GM23338 (cell line): Measurements from ENCODE around the gene ATXN7L1. TPM values are rescaled to one million over a fixed set of nuclear protein-coding genes. Genes with fewer than 3 reads are reported as not detected.

ENCODE experiments used
- ATAC-seq: fragments of 200-7000 bp; cut with Tn5 transposase; 3 replicates; pipeline ENCODE4 v1.9.1; 2020
- DNase-seq: peaks from one replicate; pipeline ENCODE4 v3.0.0-alpha.2; 2015; ENCODE audit warnings: low spot score
- H2AFZ ChIP-seq: fragments of 200-600 bp; sonication (generic); 2 replicates; pipeline ENCODE4 v1.8.0; 2016; ENCODE audit warnings: antibody characterized with exemption, mild to moderate bottlenecking, moderate library complexity
- H3F3A ChIP-seq: fragments of 200-600 bp; sonication (generic); replicated peaks from 2 replicates; pipeline ENCODE4 v1.8.0; 2017; ENCODE audit warnings: antibody characterized with exemption, mixed run types, low read depth
- H3K27ac ChIP-seq: fragments of 200-600 bp; sonication (generic); 2 replicates; pipeline ENCODE4 v1.6.1; 2016; ENCODE audit warnings: low read depth
- H3K27me3 ChIP-seq: fragments of 200-600 bp; sonication (generic); 2 replicates; pipeline ENCODE4 v1.8.0; 2016; ENCODE audit warnings: mild to moderate bottlenecking, mixed run types, moderate library complexity; ENCODE audit not compliant: insufficient read depth
- H3K36me3 ChIP-seq: fragments of 200-600 bp; sonication (generic); 2 replicates; pipeline ENCODE4 v1.8.0; 2016; ENCODE audit warnings: mild to moderate bottlenecking; ENCODE audit not compliant: insufficient read depth
- H3K4me1 ChIP-seq: fragments of 200-600 bp; sonication (generic); 2 replicates; pipeline ENCODE4 v1.8.0; 2016; ENCODE audit warnings: mild to moderate bottlenecking, moderate library complexity; ENCODE audit not compliant: insufficient read depth
- H3K4me2 ChIP-seq: fragments of 200-600 bp; sonication (generic); 2 replicates; pipeline ENCODE4 v1.7.1; 2017; ENCODE audit warnings: mixed run types
- H3K4me3 ChIP-seq: fragments of 200-600 bp; sonication (generic); 2 replicates; pipeline ENCODE4 v1.6.1; 2016; ENCODE audit warnings: mixed run types
- H3K79me2 ChIP-seq: fragments of 200-600 bp; sonication (generic); replicated peaks from 2 replicates; pipeline ENCODE4 v1.8.0; 2017; ENCODE audit warnings: mild to moderate bottlenecking; ENCODE audit not compliant: insufficient read depth
- H3K9me2 ChIP-seq: fragments of 200-600 bp; sonication (generic); 2 replicates; pipeline ENCODE4 v1.8.0; 2017; ENCODE audit not compliant: insufficient read depth
- H4K20me1 ChIP-seq: fragments of 200-600 bp; sonication (generic); replicated peaks from 2 replicates; pipeline ENCODE4 v1.8.0; 2017; ENCODE audit warnings: mild to moderate bottlenecking; ENCODE audit not compliant: insufficient read depth
- H3K27ac Mint-ChIP-seq: 2 replicates; pipeline ENCODE4 v1.8.0; 2020; ENCODE audit warnings: inconsistent platforms, mild to moderate bottlenecking, moderate library complexity, mixed read lengths
- H3K27me3 Mint-ChIP-seq: 3 replicates; pipeline ENCODE4 v1.8.0; 2022; ENCODE audit warnings: low read depth, mild to moderate bottlenecking, moderate library complexity, mixed read lengths, inconsistent platforms; ENCODE audit not compliant: insufficient read depth, poor library complexity
- H3K36me3 Mint-ChIP-seq: 3 replicates; pipeline ENCODE4 v1.8.0; 2021; ENCODE audit warnings: low read depth, mild to moderate bottlenecking, inconsistent platforms, moderate library complexity, mixed read lengths
- H3K4me1 Mint-ChIP-seq: 3 replicates; pipeline ENCODE4 v1.8.0; 2020; ENCODE audit warnings: mild to moderate bottlenecking, inconsistent platforms, mixed read lengths
- H3K4me3 Mint-ChIP-seq: 3 replicates; pipeline ENCODE4 v1.8.0; 2021; ENCODE audit warnings: moderate library complexity, mild to moderate bottlenecking, inconsistent platforms, mixed read lengths
- H3K9me3 Mint-ChIP-seq: 3 replicates; pipeline ENCODE4 v1.8.0; 2020; ENCODE audit warnings: moderate library complexity, mild to moderate bottlenecking, inconsistent platforms, mixed read lengths
- CREB1 ChIP-seq: fragments of 250-450 bp; sonication (Bioruptor Pico); IDR thresholded peaks from 2 replicates; pipeline ENCODE4 v1.5.0; 2020; ENCODE audit warnings: low read depth, mild to moderate bottlenecking, moderate library complexity
- EZH2 ChIP-seq: fragments of 200-600 bp; sonication (generic); IDR thresholded peaks from one replicate; pipeline ENCODE4 v1.8.0; 2017; ENCODE audit warnings: antibody characterized with exemption, mild to moderate bottlenecking, low read depth; ENCODE audit not compliant: unreplicated experiment
- NANOG ChIP-seq: IDR thresholded peaks from 2 replicates; pipeline ENCODE4 v1.6.1; 2016; ENCODE audit warnings: antibody characterized with exemption, borderline replicate concordance
- STAT1 ChIP-seq: IDR thresholded peaks from one replicate; pipeline ENCODE4 v1.6.1; 2016; ENCODE audit warnings: antibody characterized with exemption; ENCODE audit not compliant: unreplicated experiment
- ZNF114 ChIP-seq: fragments of 250-450 bp; sonication (Bioruptor Pico); IDR thresholded peaks from 2 replicates; pipeline ENCODE4 v1.5.0; 2020; ENCODE audit warnings: mild to moderate bottlenecking, moderate library complexity
- polyA plus RNA-seq: library from polyadenylated mRNA; unstranded; fragments of >200 nt; fragmentation: Nextera tagmentation; extraction: Ambion mirVana; gene quantifications from 2 replicates; pipeline ENCODE4 v1.2.1, GENCODE V29; 2016
- total RNA-seq: library from RNA; depleted of rRNA; stranded (reverse); fragments of >200 nt; shearing (Covaris generic); gene quantifications from 2 replicates; pipeline ENCODE4 v1.2.3, GENCODE V29; 2014
- TF ChIP-seq, protein P1 (sequence below): fragments of 250-450 bp; sonication (Bioruptor Pico); IDR thresholded peaks from 2 replicates; pipeline ENCODE4 v1.5.0; 2020; ENCODE audit warnings: mild to moderate bottlenecking, moderate library complexity
- TF ChIP-seq, protein P2 (sequence below): IDR thresholded peaks from 2 replicates; pipeline ENCODE4 v1.6.1; 2016; ENCODE audit warnings: antibody characterized with exemption
- TF ChIP-seq, protein P3 (sequence below): IDR thresholded peaks from one replicate; pipeline ENCODE4 v1.6.1; 2018; ENCODE audit warnings: antibody characterized with exemption; ENCODE audit not compliant: unreplicated experiment

The ATXN7L1 gene
- total and polyA plus RNA-seq, 2 experiments from 2014 or later: 22.8 to 29.8 TPM

DNA sequence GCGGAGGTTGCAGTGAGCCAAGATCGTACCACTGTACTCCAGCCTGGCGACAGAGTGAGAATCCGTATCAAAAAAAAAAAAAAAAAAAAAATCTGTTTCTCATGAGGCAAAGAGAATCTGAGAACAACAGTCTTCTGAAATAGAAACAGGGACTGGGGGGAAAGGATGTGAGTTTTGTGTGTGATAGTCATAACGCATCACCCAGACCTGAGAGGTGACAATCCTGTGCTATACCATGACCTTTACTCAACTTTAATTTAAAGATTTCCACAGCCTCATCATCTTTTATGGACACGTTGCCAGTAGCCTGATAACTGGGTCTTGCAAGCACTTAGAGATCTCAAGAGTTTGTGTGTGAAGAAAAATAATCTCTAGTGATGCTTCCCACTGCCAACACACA is 2.3 kb downstream of the ATXN7L1 start:
- Histone ChIP-seq H4K20me1 (no peaks in the 10 kb centered on the region; the same call in 1 of the 2 replicates), H3K27ac (no peak overlapping the region), H3K36me3 (peaks cover 9% of the 10 kb centered on the region), H3K4me1 (peaks cover 34% of the 10 kb centered on the region), H3K4me3 (no peak overlapping the region), H3K9me2 (0 out of 2 replicates have a peak, but pooled peaks cover 5% of the 10 kb centered on the region), H2AFZ (no peak overlapping the region), H3K4me2 (no peak overlapping the region), H3K79me2 (peaks cover 71% of the 10 kb centered on the region), H3K27me3 (peaks cover 17% of the 10 kb centered on the region), H3F3A (no peaks in the 10 kb centered on the region; the same call in 1 of the 2 replicates)
- no peak for DNase-seq
- Mint-ChIP-seq H3K4me3 (no peak overlapping the region), H3K9me3 (no peaks in the 10 kb centered on the region), H3K27me3 (peaks cover 14% of the 10 kb centered on the region), H3K36me3 (peaks cover 42% of the 10 kb centered on the region), H3K27ac (no peak overlapping the region), H3K4me1 (peaks cover 32% of the 10 kb centered on the region)
- ATAC-seq: no peak
- TF ChIP-seq NANOG (no peak), EZH2 (no peak), STAT1 (no peak), ZNF114 (CRISPR knock-in tag) (no peak), CREB1 (CRISPR knock-in tag) (no peak)
- TF ChIP-seq, protein P1, sequence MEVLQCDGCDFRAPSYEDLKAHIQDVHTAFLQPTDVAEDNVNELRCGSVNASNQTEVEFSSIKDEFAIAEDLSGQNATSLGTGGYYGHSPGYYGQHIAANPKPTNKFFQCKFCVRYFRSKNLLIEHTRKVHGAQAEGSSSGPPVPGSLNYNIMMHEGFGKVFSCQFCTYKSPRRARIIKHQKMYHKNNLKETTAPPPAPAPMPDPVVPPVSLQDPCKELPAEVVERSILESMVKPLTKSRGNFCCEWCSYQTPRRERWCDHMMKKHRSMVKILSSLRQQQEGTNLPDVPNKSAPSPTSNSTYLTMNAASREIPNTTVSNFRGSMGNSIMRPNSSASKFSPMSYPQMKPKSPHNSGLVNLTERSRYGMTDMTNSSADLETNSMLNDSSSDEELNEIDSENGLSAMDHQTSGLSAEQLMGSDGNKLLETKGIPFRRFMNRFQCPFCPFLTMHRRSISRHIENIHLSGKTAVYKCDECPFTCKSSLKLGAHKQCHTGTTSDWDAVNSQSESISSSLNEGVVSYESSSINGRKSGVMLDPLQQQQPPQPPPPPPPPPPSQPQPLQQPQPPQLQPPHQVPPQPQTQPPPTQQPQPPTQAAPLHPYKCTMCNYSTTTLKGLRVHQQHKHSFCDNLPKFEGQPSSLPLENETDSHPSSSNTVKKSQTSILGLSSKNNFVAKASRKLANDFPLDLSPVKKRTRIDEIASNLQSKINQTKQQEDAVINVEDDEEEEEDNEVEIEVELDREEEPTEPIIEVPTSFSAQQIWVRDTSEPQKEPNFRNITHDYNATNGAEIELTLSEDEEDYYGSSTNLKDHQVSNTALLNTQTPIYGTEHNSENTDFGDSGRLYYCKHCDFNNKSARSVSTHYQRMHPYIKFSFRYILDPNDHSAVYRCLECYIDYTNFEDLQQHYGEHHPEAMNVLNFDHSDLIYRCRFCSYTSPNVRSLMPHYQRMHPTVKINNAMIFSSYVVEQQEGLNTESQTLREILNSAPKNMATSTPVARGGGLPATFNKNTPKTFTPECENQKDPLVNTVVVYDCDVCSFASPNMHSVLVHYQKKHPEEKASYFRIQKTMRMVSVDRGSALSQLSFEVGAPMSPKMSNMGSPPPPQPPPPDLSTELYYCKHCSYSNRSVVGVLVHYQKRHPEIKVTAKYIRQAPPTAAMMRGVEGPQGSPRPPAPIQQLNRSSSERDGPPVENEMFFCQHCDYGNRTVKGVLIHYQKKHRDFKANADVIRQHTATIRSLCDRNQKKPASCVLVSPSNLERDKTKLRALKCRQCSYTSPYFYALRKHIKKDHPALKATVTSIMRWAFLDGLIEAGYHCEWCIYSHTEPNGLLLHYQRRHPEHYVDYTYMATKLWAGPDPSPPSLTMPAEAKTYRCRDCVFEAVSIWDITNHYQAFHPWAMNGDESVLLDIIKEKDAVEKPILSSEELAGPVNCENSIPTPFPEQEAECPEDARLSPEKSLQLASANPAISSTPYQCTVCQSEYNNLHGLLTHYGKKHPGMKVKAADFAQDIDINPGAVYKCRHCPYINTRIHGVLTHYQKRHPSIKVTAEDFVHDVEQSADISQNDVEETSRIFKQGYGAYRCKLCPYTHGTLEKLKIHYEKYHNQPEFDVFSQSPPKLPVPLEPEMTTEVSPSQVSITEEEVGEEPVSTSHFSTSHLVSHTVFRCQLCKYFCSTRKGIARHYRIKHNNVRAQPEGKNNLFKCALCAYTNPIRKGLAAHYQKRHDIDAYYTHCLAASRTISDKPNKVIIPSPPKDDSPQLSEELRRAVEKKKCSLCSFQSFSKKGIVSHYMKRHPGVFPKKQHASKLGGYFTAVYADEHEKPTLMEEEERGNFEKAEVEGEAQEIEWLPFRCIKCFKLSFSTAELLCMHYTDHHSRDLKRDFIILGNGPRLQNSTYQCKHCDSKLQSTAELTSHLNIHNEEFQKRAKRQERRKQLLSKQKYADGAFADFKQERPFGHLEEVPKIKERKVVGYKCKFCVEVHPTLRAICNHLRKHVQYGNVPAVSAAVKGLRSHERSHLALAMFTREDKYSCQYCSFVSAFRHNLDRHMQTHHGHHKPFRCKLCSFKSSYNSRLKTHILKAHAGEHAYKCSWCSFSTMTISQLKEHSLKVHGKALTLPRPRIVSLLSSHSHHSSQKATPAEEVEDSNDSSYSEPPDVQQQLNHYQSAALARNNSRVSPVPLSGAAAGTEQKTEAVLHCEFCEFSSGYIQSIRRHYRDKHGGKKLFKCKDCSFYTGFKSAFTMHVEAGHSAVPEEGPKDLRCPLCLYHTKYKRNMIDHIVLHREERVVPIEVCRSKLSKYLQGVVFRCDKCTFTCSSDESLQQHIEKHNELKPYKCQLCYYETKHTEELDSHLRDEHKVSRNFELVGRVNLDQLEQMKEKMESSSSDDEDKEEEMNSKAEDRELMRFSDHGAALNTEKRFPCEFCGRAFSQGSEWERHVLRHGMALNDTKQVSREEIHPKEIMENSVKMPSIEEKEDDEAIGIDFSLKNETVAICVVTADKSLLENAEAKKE: no peak
- TF ChIP-seq, protein P2, sequence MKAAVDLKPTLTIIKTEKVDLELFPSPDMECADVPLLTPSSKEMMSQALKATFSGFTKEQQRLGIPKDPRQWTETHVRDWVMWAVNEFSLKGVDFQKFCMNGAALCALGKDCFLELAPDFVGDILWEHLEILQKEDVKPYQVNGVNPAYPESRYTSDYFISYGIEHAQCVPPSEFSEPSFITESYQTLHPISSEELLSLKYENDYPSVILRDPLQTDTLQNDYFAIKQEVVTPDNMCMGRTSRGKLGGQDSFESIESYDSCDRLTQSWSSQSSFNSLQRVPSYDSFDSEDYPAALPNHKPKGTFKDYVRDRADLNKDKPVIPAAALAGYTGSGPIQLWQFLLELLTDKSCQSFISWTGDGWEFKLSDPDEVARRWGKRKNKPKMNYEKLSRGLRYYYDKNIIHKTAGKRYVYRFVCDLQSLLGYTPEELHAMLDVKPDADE: no peak
- TF ChIP-seq, protein P3, sequence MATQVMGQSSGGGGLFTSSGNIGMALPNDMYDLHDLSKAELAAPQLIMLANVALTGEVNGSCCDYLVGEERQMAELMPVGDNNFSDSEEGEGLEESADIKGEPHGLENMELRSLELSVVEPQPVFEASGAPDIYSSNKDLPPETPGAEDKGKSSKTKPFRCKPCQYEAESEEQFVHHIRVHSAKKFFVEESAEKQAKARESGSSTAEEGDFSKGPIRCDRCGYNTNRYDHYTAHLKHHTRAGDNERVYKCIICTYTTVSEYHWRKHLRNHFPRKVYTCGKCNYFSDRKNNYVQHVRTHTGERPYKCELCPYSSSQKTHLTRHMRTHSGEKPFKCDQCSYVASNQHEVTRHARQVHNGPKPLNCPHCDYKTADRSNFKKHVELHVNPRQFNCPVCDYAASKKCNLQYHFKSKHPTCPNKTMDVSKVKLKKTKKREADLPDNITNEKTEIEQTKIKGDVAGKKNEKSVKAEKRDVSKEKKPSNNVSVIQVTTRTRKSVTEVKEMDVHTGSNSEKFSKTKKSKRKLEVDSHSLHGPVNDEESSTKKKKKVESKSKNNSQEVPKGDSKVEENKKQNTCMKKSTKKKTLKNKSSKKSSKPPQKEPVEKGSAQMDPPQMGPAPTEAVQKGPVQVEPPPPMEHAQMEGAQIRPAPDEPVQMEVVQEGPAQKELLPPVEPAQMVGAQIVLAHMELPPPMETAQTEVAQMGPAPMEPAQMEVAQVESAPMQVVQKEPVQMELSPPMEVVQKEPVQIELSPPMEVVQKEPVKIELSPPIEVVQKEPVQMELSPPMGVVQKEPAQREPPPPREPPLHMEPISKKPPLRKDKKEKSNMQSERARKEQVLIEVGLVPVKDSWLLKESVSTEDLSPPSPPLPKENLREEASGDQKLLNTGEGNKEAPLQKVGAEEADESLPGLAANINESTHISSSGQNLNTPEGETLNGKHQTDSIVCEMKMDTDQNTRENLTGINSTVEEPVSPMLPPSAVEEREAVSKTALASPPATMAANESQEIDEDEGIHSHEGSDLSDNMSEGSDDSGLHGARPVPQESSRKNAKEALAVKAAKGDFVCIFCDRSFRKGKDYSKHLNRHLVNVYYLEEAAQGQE: no peak
